OCI-LY3 (cell line): ENCODE results near the gene UGDH.

Source experiments
- EZH2phosphoT487 ChIP-seq: fragments of 200-600 bp; shearing (Covaris generic); IDR thresholded peaks from 2 replicates; pipeline ENCODE4 v1.6.1; 2018; ENCODE audit warnings: antibody characterized with exemption, mixed run types, low read depth
- TF ChIP-seq, protein P1 (sequence below): fragments of 200-600, 300-600 bp; sonication (generic); IDR thresholded peaks from 2 replicates; pipeline ENCODE4 v1.5.1; 2014; ENCODE audit warnings: antibody characterized with exemption, low read length, low read depth

DNA sequence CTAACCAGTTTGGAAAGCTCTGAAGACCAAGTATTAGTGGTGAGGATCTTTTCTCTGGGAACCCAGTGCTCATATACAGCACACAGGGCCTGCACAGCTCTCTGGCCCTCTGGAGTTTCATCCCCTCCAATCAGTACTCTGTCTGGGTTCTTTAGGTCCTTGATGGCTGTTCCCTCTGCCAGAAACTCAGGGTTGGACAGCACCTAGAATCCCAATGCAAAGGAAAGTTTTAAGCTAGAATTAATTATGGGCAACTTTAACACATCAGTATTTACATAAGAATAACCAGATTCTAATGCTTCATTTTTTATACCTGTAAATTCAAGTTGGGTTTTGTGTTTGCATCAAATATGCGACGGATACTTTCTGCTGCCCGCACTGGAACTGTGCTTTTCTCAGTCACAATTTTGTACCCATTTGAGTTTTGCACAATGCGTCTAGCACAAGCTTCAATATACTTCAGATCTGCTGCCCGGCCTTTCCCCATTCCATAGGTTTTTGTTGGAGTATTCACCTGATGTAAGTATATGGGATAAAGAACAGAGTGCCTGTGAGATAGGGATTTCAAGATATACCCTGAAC is 16.8 kb downstream of the UGDH start:
- TF ChIP-seq, protein P1, sequence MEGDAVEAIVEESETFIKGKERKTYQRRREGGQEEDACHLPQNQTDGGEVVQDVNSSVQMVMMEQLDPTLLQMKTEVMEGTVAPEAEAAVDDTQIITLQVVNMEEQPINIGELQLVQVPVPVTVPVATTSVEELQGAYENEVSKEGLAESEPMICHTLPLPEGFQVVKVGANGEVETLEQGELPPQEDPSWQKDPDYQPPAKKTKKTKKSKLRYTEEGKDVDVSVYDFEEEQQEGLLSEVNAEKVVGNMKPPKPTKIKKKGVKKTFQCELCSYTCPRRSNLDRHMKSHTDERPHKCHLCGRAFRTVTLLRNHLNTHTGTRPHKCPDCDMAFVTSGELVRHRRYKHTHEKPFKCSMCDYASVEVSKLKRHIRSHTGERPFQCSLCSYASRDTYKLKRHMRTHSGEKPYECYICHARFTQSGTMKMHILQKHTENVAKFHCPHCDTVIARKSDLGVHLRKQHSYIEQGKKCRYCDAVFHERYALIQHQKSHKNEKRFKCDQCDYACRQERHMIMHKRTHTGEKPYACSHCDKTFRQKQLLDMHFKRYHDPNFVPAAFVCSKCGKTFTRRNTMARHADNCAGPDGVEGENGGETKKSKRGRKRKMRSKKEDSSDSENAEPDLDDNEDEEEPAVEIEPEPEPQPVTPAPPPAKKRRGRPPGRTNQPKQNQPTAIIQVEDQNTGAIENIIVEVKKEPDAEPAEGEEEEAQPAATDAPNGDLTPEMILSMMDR: no peak
- no peak for TF ChIP-seq EZH2phosphoT487
